ENCODE results near the gene KCNG1.

KCNG1 gene

DNA sequence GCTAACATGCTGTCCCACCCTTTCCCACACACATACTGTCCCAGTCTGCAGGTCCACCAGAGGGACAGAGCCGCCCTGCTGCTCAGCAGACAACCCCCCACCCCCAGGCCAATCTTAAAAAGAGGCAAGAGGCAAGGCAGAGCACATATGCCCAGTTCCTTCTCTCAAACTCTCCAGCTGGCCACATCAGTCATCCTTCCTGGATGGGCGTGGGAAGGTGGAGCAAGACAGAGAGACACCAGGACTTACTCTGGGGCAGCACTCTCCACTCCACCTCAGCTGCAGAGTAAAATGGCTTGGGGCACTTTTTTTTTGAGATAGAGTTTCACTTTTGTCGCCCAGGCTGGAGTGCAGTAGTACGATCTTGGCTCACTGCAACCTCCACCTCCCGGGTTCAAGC, 53.5 kb downstream of the KCNG1 start:
- no peaks in the 10 kb centered on the region for H3K4me1 ChIP-seq (ENCODE audit: insufficient read depth, low read length, poor library complexity, severe bottlenecking)
- no peaks in the 10 kb centered on the region for H3K36me3 ChIP-seq (ENCODE audit: insufficient read depth, low read length)
- no peaks in the 10 kb centered on the region for H3F3A ChIP-seq (ENCODE audit: low read depth)
- no peaks in the 10 kb centered on the region for H3K79me2 ChIP-seq (ENCODE audit: insufficient read depth, low read length)
- H3K9me3 ChIP-seq (ENCODE audit: insufficient read depth, low read depth, low read length): no peaks in the 10 kb centered on the region
- no peak overlapping the region for H3K4me2 ChIP-seq (ENCODE audit: low read depth, low read length, poor library complexity, severe bottlenecking)
- TF ChIP-seq EZH2phosphoT487 (IDR thresholded peaks at IDR 0.05; ENCODE audit: borderline replicate concordance): no peak
- TF ChIP-seq, protein P1, sequence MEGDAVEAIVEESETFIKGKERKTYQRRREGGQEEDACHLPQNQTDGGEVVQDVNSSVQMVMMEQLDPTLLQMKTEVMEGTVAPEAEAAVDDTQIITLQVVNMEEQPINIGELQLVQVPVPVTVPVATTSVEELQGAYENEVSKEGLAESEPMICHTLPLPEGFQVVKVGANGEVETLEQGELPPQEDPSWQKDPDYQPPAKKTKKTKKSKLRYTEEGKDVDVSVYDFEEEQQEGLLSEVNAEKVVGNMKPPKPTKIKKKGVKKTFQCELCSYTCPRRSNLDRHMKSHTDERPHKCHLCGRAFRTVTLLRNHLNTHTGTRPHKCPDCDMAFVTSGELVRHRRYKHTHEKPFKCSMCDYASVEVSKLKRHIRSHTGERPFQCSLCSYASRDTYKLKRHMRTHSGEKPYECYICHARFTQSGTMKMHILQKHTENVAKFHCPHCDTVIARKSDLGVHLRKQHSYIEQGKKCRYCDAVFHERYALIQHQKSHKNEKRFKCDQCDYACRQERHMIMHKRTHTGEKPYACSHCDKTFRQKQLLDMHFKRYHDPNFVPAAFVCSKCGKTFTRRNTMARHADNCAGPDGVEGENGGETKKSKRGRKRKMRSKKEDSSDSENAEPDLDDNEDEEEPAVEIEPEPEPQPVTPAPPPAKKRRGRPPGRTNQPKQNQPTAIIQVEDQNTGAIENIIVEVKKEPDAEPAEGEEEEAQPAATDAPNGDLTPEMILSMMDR (conservative IDR thresholded peaks at IDR 0.05; ENCODE audit: low read length): no peak
- no peak overlapping the region for H3K4me3 ChIP-seq (ENCODE audit: low read length, poor library complexity, severe bottlenecking)
- H3K9ac ChIP-seq (ENCODE audit: low read depth, low read length, poor library complexity, severe bottlenecking): no peak overlapping the region
- no peaks in the 10 kb centered on the region for H3K27me3 ChIP-seq (ENCODE audit: insufficient read depth, low read length, poor library complexity, severe bottlenecking)
- H4K20me1 ChIP-seq (ENCODE audit: insufficient read depth, low read length, poor library complexity, severe bottlenecking): no peaks in the 10 kb centered on the region
- no peaks in the 10 kb centered on the region for H3K9me2 ChIP-seq (replicated peaks; ENCODE audit: low read depth, low read length)
- H2AFZ ChIP-seq (ENCODE audit: low read length): no peak overlapping the region

DNA sequence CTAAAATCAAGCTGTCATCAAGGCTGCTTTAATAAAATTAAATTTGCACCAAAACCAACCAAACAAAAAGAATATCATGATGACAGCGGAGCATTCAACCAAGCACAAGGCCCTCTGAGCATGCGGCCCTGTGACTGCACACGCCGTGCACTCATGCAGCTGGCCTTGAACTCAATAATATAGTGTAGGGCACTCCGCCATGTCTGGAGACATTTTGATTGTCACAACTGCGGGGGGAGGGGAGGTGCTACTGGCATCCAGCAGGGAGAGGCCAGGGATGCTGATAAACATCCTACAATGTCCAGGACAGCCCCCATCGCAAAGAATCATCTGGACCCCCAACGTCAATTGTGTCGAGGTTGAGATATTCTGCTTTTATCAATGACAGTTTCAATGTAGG, 54.6 kb downstream of the KCNG1 start:
- no peak overlapping the region for H3K4me3 ChIP-seq (ENCODE audit: low read length, poor library complexity, severe bottlenecking)
- H3K9me3 ChIP-seq (ENCODE audit: insufficient read depth, low read depth, low read length): no peaks in the 10 kb centered on the region
- no peaks in the 10 kb centered on the region for H3F3A ChIP-seq (ENCODE audit: low read depth)
- no peaks in the 10 kb centered on the region for H3K9me2 ChIP-seq (replicated peaks; ENCODE audit: low read depth, low read length)
- H3K4me1 ChIP-seq (ENCODE audit: insufficient read depth, low read length, poor library complexity, severe bottlenecking): no peaks in the 10 kb centered on the region
- no peak for TF ChIP-seq EZH2phosphoT487 (IDR thresholded peaks at IDR 0.05; ENCODE audit: borderline replicate concordance)
- TF ChIP-seq, protein P1 (conservative IDR thresholded peaks at IDR 0.05; ENCODE audit: low read length): no peak
- H3K36me3 ChIP-seq (ENCODE audit: insufficient read depth, low read length): no peaks in the 10 kb centered on the region
- H3K27me3 ChIP-seq (ENCODE audit: insufficient read depth, low read length, poor library complexity, severe bottlenecking): no peaks in the 10 kb centered on the region
- H2AFZ ChIP-seq (ENCODE audit: low read length): no peak overlapping the region
- H3K79me2 ChIP-seq (ENCODE audit: insufficient read depth, low read length): no peaks in the 10 kb centered on the region
- H4K20me1 ChIP-seq (ENCODE audit: insufficient read depth, low read length, poor library complexity, severe bottlenecking): no peaks in the 10 kb centered on the region
- H3K4me2 ChIP-seq (ENCODE audit: low read depth, low read length, poor library complexity, severe bottlenecking): no peak overlapping the region
- H3K9ac ChIP-seq (ENCODE audit: low read depth, low read length, poor library complexity, severe bottlenecking): no peak overlapping the region

DNA sequence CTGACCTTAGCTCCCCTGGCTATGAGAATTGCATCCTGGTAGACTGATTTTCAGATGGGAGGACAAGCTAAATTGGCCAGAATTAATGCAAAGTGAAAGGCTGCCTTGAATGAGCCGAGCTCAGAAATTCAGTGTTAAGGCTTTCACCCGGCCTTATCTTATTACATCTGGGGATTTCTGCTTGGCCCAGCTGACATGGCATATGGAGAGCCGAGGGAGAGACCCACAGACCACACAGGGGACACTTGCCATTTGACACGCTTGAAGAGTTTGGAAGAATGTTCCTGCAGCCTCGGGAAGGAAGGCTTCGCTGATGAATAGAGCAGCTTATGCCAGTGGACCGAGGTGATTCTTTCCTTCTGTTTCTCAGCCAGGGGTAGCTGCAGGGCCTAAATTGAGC, 55.3 kb downstream of the KCNG1 start:
- Histone ChIP-seq H3K9me3 (ENCODE audit: insufficient read depth, low read depth, low read length) (no peaks in the 10 kb centered on the region), H4K20me1 (ENCODE audit: insufficient read depth, low read length, poor library complexity, severe bottlenecking) (no peaks in the 10 kb centered on the region), H3K4me1 (ENCODE audit: insufficient read depth, low read length, poor library complexity, severe bottlenecking) (no peaks in the 10 kb centered on the region), H3K9ac (ENCODE audit: low read depth, low read length, poor library complexity, severe bottlenecking) (no peak overlapping the region), H3K36me3 (ENCODE audit: insufficient read depth, low read length) (no peaks in the 10 kb centered on the region), H3K27me3 (ENCODE audit: insufficient read depth, low read length, poor library complexity, severe bottlenecking) (no peaks in the 10 kb centered on the region), H3K79me2 (ENCODE audit: insufficient read depth, low read length) (no peaks in the 10 kb centered on the region), H3F3A (ENCODE audit: low read depth) (no peaks in the 10 kb centered on the region), H3K4me2 (ENCODE audit: low read depth, low read length, poor library complexity, severe bottlenecking) (no peak overlapping the region), H3K4me3 (ENCODE audit: low read length, poor library complexity, severe bottlenecking) (no peak overlapping the region), H3K9me2 (replicated peaks; ENCODE audit: low read depth, low read length) (no peaks in the 10 kb centered on the region), H2AFZ (ENCODE audit: low read length) (no peak overlapping the region)
- no peak for TF ChIP-seq EZH2phosphoT487 (IDR thresholded peaks at IDR 0.05; ENCODE audit: borderline replicate concordance)
- TF ChIP-seq, protein P1 (conservative IDR thresholded peaks at IDR 0.05; ENCODE audit: low read length): no peak
